Mucosa of stomach (tissue), 1 donor: ENCODE results near the gene PROM1.

Source experiments
- H3K27me3 ChIP-seq: one replicate; pipeline ENCODE4 v1.7.0; 2013; ENCODE audit warnings: mild to moderate bottlenecking, low read length; ENCODE audit not compliant: control insufficient read depth, insufficient read depth
- H3K36me3 ChIP-seq: one replicate; pipeline ENCODE4 v1.7.0; 2013; ENCODE audit warnings: low read length; ENCODE audit not compliant: control insufficient read depth, insufficient read depth
- H3K4me1 ChIP-seq: one replicate; pipeline ENCODE4 v1.7.0; 2013; ENCODE audit warnings: mild to moderate bottlenecking, low read length; ENCODE audit not compliant: control insufficient read depth, insufficient read depth
- H3K4me3 ChIP-seq: one replicate; pipeline ENCODE4 v1.7.0; 2013; ENCODE audit warnings: low read length
- H3K9ac ChIP-seq: one replicate; pipeline ENCODE4 v1.7.0; 2013; ENCODE audit warnings: mild to moderate bottlenecking, low read length, moderate library complexity
- H3K9me3 ChIP-seq: one replicate; pipeline ENCODE4 v1.7.0; 2013; ENCODE audit warnings: mild to moderate bottlenecking, low read length, moderate library complexity; ENCODE audit not compliant: control insufficient read depth
- donor health status: Pancreatic carcinoma.

The PROM1 gene

DNA sequence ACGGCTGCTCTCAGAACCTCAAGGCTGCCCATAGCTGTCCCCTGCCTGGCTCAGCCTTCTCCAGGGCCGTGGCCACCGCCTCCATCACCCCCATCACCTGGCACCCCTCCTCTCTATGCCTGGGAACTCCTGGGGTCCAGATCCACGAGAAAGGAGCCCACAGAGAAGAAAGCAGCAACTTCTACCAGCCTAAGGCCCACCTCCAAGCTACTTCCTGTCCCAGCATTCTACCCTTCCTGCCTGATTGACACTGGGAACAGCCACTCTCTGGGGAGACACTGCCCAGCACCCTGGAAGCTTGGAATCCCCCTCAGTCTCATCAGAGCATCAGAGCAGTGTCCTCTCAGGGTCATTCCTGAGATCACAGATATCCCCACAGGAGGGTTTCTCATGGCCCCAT is 36.9 kb upstream of the PROM1 start:
- H3K4me1 ChIP-seq = peaks cover 23% of the 10 kb centered on the region
- H3K9ac ChIP-seq = no peak overlapping the region
- no peaks in the 10 kb centered on the region for H3K27me3 ChIP-seq
- no peaks in the 10 kb centered on the region for H3K9me3 ChIP-seq
- H3K36me3 ChIP-seq = no peaks in the 10 kb centered on the region
- H3K4me3 ChIP-seq = no peak overlapping the region

DNA sequence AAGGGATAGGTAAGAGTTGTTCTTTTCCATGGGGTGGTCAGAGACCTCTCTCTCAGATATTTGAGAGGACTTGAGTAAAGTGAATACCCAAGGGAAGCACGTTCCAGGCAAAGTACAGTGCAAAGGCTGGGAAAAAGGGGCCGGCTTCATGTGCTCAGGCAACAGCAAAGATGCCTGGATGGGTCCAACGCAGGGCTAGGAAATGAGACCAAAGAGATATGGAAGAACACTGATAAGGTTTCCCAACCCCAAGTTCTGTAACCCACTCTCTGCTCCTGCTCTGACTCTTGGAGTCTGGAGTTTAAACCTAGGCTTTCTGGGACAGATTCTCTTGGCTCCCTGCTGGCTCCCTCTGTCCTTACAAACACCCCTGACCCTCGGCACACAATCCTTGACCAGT is 36.2 kb upstream of the PROM1 start:
- Histone ChIP-seq H3K27me3 (no peaks in the 10 kb centered on the region), H3K36me3 (no peaks in the 10 kb centered on the region), H3K9ac (no peak overlapping the region), H3K4me3 (no peak overlapping the region), H3K4me1 (peaks cover 18% of the 10 kb centered on the region), H3K9me3 (no peaks in the 10 kb centered on the region)

DNA sequence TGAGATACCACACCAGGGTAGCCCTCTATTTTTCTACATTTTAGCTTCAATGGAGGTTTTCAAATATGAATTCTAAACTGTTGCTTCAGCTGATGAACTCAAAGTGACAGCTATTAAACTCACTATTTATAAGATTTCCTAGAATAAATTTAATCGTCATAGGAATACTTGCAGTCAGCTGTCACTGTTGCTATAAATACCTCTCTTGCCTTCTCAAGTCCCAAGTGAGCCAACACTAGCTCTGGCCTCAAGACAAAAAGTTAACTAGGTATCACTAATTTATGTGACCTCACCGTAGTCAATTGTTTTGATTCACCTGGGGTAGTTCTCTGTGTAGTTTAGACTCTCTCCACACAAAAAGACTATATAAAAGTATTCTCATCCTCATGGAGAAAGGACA is 34.3 kb upstream of the PROM1 start:
- no peak overlapping the region for H3K9ac ChIP-seq
- H3K27me3 ChIP-seq = no peaks in the 10 kb centered on the region
- no peaks in the 10 kb centered on the region for H3K36me3 ChIP-seq
- H3K4me3 ChIP-seq = no peak overlapping the region
- H3K4me1 ChIP-seq = peaks cover 6% of the 10 kb centered on the region
- H3K9me3 ChIP-seq = no peaks in the 10 kb centered on the region

DNA sequence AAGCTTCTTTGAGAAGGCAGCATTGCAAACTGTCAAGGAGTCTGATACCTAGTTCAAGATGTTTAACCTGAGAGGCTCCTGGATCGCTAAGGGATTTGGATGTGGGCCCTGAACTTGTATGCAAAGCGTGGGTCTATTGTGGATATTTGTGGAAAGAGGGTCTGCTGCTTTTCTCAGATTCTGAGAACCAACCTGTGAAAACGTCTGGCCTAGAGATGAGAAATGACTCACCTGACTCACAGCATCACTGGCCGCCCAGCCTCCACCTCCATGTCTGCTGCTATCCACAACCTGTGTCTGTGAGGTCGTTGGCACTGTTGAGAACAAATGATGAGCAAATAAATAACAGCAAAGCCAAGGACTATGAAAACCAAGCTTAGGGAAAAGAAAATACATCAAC is 33.3 kb upstream of the PROM1 start:
- H3K4me1 ChIP-seq = no peaks in the 10 kb centered on the region
- no peaks in the 10 kb centered on the region for H3K27me3 ChIP-seq
- H3K36me3 ChIP-seq = no peaks in the 10 kb centered on the region
- H3K9me3 ChIP-seq = no peaks in the 10 kb centered on the region
- no peak overlapping the region for H3K9ac ChIP-seq
- H3K4me3 ChIP-seq = no peak overlapping the region

DNA sequence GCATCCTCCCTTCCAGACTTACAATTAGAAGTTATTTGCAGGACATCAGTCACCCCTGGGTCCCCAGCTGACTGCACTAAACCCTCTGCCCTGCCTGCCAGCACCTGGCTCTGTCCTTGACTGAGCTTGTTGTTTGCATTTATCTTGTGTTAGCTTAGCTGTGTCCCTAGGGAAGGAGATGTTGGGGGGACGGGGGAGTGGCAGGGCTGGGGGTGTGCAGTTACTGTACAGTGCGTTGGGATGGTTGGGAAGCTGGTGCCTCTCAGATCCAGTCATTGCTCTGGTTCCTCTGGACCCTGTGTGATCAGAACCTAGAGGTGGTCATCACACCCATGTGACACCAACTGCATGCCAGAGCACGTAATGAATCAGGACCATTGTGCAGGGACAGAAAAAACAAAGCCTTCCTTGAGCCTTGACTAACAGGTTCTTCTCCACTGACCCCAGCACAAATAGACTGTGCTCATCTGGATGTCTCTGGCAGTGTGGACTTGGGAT is 32.7 kb upstream of the PROM1 start:
- H3K4me1 ChIP-seq = no peaks in the 10 kb centered on the region
- no peaks in the 10 kb centered on the region for H3K36me3 ChIP-seq
- H3K9me3 ChIP-seq = no peaks in the 10 kb centered on the region
- no peak overlapping the region for H3K4me3 ChIP-seq
- no peak overlapping the region for H3K9ac ChIP-seq
- H3K27me3 ChIP-seq = no peaks in the 10 kb centered on the region

DNA sequence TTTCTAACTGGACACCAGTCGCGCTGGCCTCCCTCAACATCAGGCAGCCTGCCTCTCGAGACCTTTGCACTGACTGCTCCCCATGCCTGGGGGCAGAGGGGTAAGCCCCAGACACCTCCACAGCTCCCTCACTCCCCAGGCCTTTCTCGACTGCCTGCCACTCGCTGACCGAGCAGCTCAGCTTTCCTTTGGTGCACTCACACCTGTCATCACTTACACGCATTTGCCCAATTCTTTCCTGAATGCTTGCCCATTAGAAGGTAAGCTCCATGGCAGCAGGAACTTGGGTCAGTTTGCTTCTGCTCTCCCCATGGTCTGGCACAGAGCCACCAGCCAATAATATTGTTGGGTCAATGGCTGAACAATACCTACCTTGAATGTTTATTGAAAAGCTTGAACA is 32.2 kb upstream of the PROM1 start:
- Histone ChIP-seq H3K9ac (no peak overlapping the region), H3K4me1 (no peaks in the 10 kb centered on the region), H3K9me3 (no peaks in the 10 kb centered on the region), H3K4me3 (no peak overlapping the region), H3K27me3 (no peaks in the 10 kb centered on the region), H3K36me3 (no peaks in the 10 kb centered on the region)

DNA sequence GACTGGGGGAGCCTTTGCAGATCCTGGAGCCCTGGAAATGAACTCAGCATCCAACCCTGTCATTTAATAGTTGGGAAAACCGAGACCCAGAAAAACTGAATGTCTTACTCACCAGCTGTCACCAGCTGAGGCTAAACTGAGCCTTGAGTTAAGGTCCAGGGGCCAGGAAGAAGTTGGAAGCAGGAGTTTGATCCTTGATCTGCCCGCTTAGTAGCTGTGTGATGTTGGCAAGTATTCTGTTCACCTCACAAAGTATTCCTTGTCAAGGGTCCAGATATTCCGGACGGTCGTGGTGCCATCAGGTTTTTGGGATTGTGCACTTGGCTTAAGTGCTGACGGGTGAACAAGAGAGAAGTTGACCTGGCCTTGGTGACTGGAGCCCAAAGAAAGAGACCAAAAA is 30.7 kb upstream of the PROM1 start:
- Histone ChIP-seq H3K36me3 (no peaks in the 10 kb centered on the region), H3K9me3 (no peaks in the 10 kb centered on the region), H3K27me3 (no peaks in the 10 kb centered on the region), H3K4me1 (no peaks in the 10 kb centered on the region), H3K4me3 (no peak overlapping the region), H3K9ac (no peak overlapping the region)

DNA sequence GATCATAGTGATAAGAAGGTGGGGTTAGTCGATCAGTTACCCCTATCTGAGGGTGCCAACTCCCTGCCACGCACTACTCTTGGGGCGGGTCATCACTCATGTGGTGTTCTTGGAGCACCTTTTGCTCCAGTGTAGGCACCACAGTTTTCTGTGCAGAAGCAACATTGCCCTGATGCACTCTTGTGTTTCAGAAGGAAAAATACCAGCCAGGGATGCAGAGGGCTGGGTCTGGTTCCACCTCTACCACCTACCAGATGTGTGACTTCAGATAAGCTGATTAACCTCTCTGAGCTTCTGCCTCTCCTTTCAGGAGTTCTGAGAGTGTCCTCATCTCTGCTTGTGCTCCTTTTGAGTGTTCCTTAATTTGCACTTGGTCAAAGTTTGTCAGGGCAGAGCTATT is 29.9 kb upstream of the PROM1 start:
- no peaks in the 10 kb centered on the region for H3K9me3 ChIP-seq
- H3K4me3 ChIP-seq = no peak overlapping the region
- H3K9ac ChIP-seq = no peak overlapping the region
- no peaks in the 10 kb centered on the region for H3K4me1 ChIP-seq
- H3K27me3 ChIP-seq = no peaks in the 10 kb centered on the region
- H3K36me3 ChIP-seq = no peaks in the 10 kb centered on the region

DNA sequence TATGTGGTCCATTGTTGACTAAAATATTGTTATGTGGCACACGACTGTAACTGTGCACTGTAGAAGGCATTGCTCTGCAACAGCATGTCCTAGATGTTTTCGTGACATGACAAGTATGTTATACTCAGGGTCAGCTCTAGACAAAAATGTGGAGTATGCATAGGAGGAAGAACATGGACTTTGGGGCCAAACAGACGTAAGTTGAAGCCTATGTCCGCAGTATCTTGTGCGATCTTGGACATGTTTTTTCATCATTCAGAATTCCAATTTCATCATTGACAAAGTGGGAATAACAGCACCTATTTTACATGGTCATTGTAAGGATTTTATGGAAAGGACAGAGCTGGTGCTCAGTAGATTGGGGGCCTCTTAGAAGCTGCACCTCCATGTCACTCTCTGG is 27.7 kb upstream of the PROM1 start:
- Histone ChIP-seq H3K4me3 (no peak overlapping the region), H3K4me1 (no peaks in the 10 kb centered on the region), H3K36me3 (no peaks in the 10 kb centered on the region), H3K9me3 (no peaks in the 10 kb centered on the region), H3K27me3 (no peaks in the 10 kb centered on the region), H3K9ac (no peak overlapping the region)

DNA sequence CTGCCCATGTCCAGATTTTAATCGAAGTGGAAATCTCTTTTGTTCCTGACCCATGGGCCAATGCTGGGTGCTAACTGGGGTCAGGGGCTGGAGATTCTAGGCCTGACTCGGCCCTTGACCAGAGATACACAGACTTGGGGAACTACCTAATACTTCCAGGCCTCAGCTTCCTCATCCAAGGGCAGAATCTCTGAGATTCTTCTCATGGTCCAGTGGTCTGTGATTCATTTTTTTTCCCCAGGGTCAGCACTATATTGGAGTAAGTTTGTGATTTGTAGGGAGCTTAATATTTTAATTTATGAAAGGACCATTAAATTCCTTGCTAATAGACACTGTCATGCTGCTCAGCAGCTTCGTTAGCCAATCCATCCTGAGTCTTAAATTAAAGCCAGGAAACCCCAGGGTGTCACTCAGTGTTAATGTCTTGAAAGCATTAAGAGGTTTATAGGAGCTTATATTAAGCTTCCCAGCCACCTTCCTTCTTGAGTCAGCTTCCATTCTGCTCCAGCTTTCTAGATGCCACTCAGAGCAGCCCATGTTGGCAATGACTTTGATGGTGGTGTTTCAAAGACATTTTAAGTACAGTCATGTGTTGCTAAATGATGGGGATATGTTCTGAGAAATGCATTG is 27.0 kb upstream of the PROM1 start:
- H3K27me3 ChIP-seq = no peaks in the 10 kb centered on the region
- H3K4me1 ChIP-seq = no peaks in the 10 kb centered on the region
- no peak overlapping the region for H3K4me3 ChIP-seq
- H3K9ac ChIP-seq = no peak overlapping the region
- H3K36me3 ChIP-seq = no peaks in the 10 kb centered on the region
- no peaks in the 10 kb centered on the region for H3K9me3 ChIP-seq

DNA sequence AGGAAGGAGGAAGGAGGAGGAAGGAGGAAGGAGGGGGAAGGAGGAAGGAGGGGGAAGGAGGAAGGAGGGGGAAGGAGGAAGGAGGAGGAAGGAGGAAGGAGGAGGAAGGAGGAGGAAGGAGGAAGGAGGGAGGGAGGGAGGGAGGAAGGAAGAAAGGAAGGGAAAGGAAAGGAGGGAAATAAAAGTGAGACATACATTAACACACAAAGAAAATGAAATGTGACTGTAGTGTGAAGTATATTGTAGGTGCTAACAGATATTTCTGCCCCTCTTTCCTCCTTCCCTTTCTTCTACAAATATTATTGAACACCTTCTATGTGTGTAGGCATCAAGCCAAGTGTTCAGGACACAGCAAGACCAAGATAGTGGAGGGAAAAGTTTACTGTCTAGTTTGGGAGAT is 26.4 kb upstream of the PROM1 start:
- Histone ChIP-seq H3K4me1 (no peaks in the 10 kb centered on the region), H3K27me3 (no peaks in the 10 kb centered on the region), H3K36me3 (no peaks in the 10 kb centered on the region), H3K4me3 (no peak overlapping the region), H3K9ac (no peak overlapping the region), H3K9me3 (no peaks in the 10 kb centered on the region)

DNA sequence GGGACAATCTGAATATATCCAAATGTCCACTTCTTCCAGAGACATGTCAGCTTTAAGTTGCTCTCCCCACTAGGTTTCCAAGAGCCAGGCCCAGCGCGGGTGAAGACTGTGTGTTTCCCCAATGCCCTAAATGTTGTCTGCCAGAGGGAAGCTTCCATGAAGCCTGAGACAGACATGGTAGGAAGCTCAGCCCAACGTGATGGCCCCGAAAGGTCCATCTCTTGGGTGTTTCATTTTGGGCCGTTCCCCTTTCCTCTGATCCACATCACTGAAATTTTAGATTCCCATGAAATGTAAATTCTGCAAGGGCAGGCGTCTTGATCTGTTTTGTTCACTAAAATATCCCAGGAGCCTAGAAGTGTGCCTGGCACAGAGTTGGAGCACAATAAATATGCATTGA is 25.4 kb upstream of the PROM1 start:
- H3K4me1 ChIP-seq = no peaks in the 10 kb centered on the region
- H3K9me3 ChIP-seq = no peaks in the 10 kb centered on the region
- no peaks in the 10 kb centered on the region for H3K36me3 ChIP-seq
- no peak overlapping the region for H3K9ac ChIP-seq
- H3K27me3 ChIP-seq = no peaks in the 10 kb centered on the region
- no peak overlapping the region for H3K4me3 ChIP-seq

DNA sequence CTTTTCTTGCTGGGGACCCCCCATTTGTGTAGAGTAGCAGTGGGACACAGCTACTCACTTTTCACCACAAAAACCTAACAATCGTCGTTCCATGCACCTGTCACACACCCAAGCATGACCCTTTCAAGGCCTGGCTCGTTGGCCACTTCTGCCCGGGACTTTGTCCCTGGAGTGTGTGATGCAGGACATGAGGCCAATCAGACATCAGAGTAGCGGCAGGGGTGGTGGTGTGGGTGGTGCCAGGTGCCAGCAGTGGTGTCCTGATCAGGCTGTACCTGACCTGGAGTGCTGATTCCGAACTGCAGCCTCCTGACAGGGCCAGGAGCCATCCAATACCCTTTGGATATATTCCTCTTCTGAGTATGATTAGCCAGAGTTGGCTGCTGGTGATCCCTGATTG is 23.1 kb upstream of the PROM1 start:
- no peaks in the 10 kb centered on the region for H3K36me3 ChIP-seq
- H3K9ac ChIP-seq = no peak overlapping the region
- no peaks in the 10 kb centered on the region for H3K9me3 ChIP-seq
- H3K4me1 ChIP-seq = no peaks in the 10 kb centered on the region
- H3K4me3 ChIP-seq = no peak overlapping the region
- no peaks in the 10 kb centered on the region for H3K27me3 ChIP-seq
